ENCODE measurements around the gene CLN6.
"Not testable (repeated sequence)": the region's sequence is repeated elsewhere in the genome, so short reads cannot be mapped to it uniquely, and the experiment has no call there.

The CLN6 gene

GRCh38 chr15:68264282-68264681 lies 34.8 kb upstream of the CLN6 start:
- peaks cover 8% of the 10 kb centered on the region for H3K27me3 Mint-ChIP-seq
- no peaks in the 10 kb centered on the region for H3K4me1 Mint-ChIP-seq (ENCODE audit: low read depth)
- H3K27ac Mint-ChIP-seq: no peak overlapping the region
- no peak overlapping the region for H3K4me3 Mint-ChIP-seq
- no peaks in the 10 kb centered on the region for H3K9me3 Mint-ChIP-seq
- H3K36me3 Mint-ChIP-seq (ENCODE audit: low read depth): no peaks in the 10 kb centered on the region

GRCh38 chr15:68262514-68263356 lies 33.2 kb upstream of the CLN6 start:
- Mint-ChIP-seq H3K4me3 (no peak overlapping the region), H3K27ac (no peak overlapping the region), H3K9me3 (no peaks in the 10 kb centered on the region), H3K27me3 (peaks cover 8% of the 10 kb centered on the region), H3K4me1 (ENCODE audit: low read depth) (peaks cover 6% of the 10 kb centered on the region), H3K36me3 (ENCODE audit: low read depth) (no peaks in the 10 kb centered on the region)

- Mint-ChIP-seq H3K9me3 (no peaks in the 10 kb centered on the region), H3K36me3 (ENCODE audit: low read depth) (no peaks in the 10 kb centered on the region), H3K4me1 (ENCODE audit: low read depth) (peaks cover 7% of the 10 kb centered on the region)
These were observed 32.5 kb upstream of the CLN6 start for GRCh38 chr15:68261980-68262379.

GRCh38 chr15:68261241-68261640 lies 31.7 kb upstream of the CLN6 start:
- Mint-ChIP-seq H3K4me1 (ENCODE audit: low read depth) (peaks cover 9% of the 10 kb centered on the region), H3K27me3 (peaks cover 8% of the 10 kb centered on the region), H3K27ac (no peak overlapping the region), H3K9me3 (no peaks in the 10 kb centered on the region), H3K4me3 (no peak overlapping the region), H3K36me3 (ENCODE audit: low read depth) (no peaks in the 10 kb centered on the region)

More at GRCh38 chr15:68261980-68262379, 32.5 kb upstream of the CLN6 start:
- Mint-ChIP-seq H3K27ac (no peak overlapping the region), H3K27me3 (peaks cover 8% of the 10 kb centered on the region), H3K4me3 (no peak overlapping the region)

- no peak overlapping the region for H3K27ac Mint-ChIP-seq
- no peaks in the 10 kb centered on the region for H3K36me3 Mint-ChIP-seq (ENCODE audit: low read depth)
- H3K9me3 Mint-ChIP-seq: no peaks in the 10 kb centered on the region
- peaks cover 8% of the 10 kb centered on the region for H3K27me3 Mint-ChIP-seq
- no peak overlapping the region for H3K4me3 Mint-ChIP-seq
- peaks cover 9% of the 10 kb centered on the region for H3K4me1 Mint-ChIP-seq (ENCODE audit: low read depth)
These were observed 30.4 kb upstream of the CLN6 start for GRCh38 chr15:68259883-68260282.

GRCh38 chr15:68258692-68259091 lies 29.2 kb upstream of the CLN6 start:
- peaks cover 8% of the 10 kb centered on the region for H3K27me3 Mint-ChIP-seq
- H3K36me3 Mint-ChIP-seq (ENCODE audit: low read depth): no peaks in the 10 kb centered on the region
- H3K9me3 Mint-ChIP-seq: no peaks in the 10 kb centered on the region
- peaks cover 9% of the 10 kb centered on the region for H3K4me1 Mint-ChIP-seq (ENCODE audit: low read depth)
- H3K4me3 Mint-ChIP-seq: no peak overlapping the region
- H3K27ac Mint-ChIP-seq: no peak overlapping the region

GRCh38 chr15:68256675-68257450 lies 27.3 kb upstream of the CLN6 start:
- Mint-ChIP-seq H3K27me3 (peaks cover 7% of the 10 kb centered on the region), H3K27ac (no peak overlapping the region), H3K9me3 (no peaks in the 10 kb centered on the region), H3K4me3 (peak overlapping the region; percentile 61), H3K4me1 (ENCODE audit: low read depth) (peaks cover 9% of the 10 kb centered on the region), H3K36me3 (ENCODE audit: low read depth) (no peaks in the 10 kb centered on the region)

- H3K9me3 Mint-ChIP-seq: no peaks in the 10 kb centered on the region
- H3K36me3 Mint-ChIP-seq (ENCODE audit: low read depth): no peaks in the 10 kb centered on the region
- H3K27ac Mint-ChIP-seq: no peak overlapping the region
- H3K27me3 Mint-ChIP-seq: peaks cover 14% of the 10 kb centered on the region
- H3K4me3 Mint-ChIP-seq: no peak overlapping the region
- H3K4me1 Mint-ChIP-seq (ENCODE audit: low read depth): peaks cover 3% of the 10 kb centered on the region
These were observed 23.5 kb upstream of the CLN6 start for GRCh38 chr15:68252925-68253534.

- Mint-ChIP-seq H3K4me3 (no peak overlapping the region), H3K27ac (no peak overlapping the region), H3K27me3 (peaks cover 25% of the 10 kb centered on the region), H3K36me3 (ENCODE audit: low read depth) (no peaks in the 10 kb centered on the region), H3K4me1 (ENCODE audit: low read depth) (no peaks in the 10 kb centered on the region), H3K9me3 (no peaks in the 10 kb centered on the region)
These were observed 19.7 kb upstream of the CLN6 start for GRCh38 chr15:68249058-68249713.

- H3K27ac Mint-ChIP-seq: no peak overlapping the region
- H3K4me3 Mint-ChIP-seq: no peak overlapping the region
- peaks cover 3% of the 10 kb centered on the region for H3K36me3 Mint-ChIP-seq (ENCODE audit: low read depth)
- H3K27me3 Mint-ChIP-seq: peaks cover 18% of the 10 kb centered on the region
- no peaks in the 10 kb centered on the region for H3K4me1 Mint-ChIP-seq (ENCODE audit: low read depth)
- H3K9me3 Mint-ChIP-seq: no peaks in the 10 kb centered on the region
These were observed 14.7 kb upstream of the CLN6 start for GRCh38 chr15:68244235-68244634.

- Mint-ChIP-seq H3K9me3 (no peaks in the 10 kb centered on the region), H3K27ac (no peak overlapping the region), H3K4me3 (no peak overlapping the region), H3K27me3 (peaks cover 9% of the 10 kb centered on the region), H3K4me1 (ENCODE audit: low read depth) (no peaks in the 10 kb centered on the region), H3K36me3 (ENCODE audit: low read depth) (peaks cover 3% of the 10 kb centered on the region)
These were observed 11.8 kb upstream of the CLN6 start for GRCh38 chr15:68241088-68241935.

GRCh38 chr15:68239025-68239424 lies 9.5 kb upstream of the CLN6 start:
- Mint-ChIP-seq H3K27me3 (no peaks in the 10 kb centered on the region), H3K4me1 (ENCODE audit: low read depth) (no peaks in the 10 kb centered on the region), H3K36me3 (ENCODE audit: low read depth) (peaks cover 3% of the 10 kb centered on the region), H3K27ac (no peak overlapping the region), H3K9me3 (no peaks in the 10 kb centered on the region), H3K4me3 (no peak overlapping the region)

- no peak overlapping the region for H3K27ac Mint-ChIP-seq
- H3K4me3 Mint-ChIP-seq: no peak overlapping the region
- H3K27me3 Mint-ChIP-seq: no peaks in the 10 kb centered on the region
- H3K36me3 Mint-ChIP-seq (ENCODE audit: low read depth): no peaks in the 10 kb centered on the region
- H3K4me1 Mint-ChIP-seq (ENCODE audit: low read depth): peaks cover 11% of the 10 kb centered on the region
- H3K9me3 Mint-ChIP-seq: no peaks in the 10 kb centered on the region
These were observed 5.5 kb upstream of the CLN6 start for GRCh38 chr15:68235022-68235421.

GRCh38 chr15:68234520-68234919 lies 5.0 kb upstream of the CLN6 start:
- H3K36me3 Mint-ChIP-seq (ENCODE audit: low read depth); H3K27me3 Mint-ChIP-seq; H3K27ac Mint-ChIP-seq; H3K9me3 Mint-ChIP-seq; H3K4me3 Mint-ChIP-seq: not testable (repeated sequence)
- peaks cover 14% of the 10 kb centered on the region for H3K4me1 Mint-ChIP-seq (ENCODE audit: low read depth)
